HFFc6 (cell line): ENCODE measurements around the gene PLEKHJ1. TPM values are rescaled to one million over a fixed set of nuclear protein-coding genes. Genes with fewer than 3 reads are reported as not detected.

Experiments
- DNase-seq: peaks from one replicate; pipeline ENCODE4 v3.0.0-alpha.2; 2018
- H3K27ac Mint-ChIP-seq: 2 replicates; pipeline ENCODE4 v1.8.0; 2020; ENCODE audit warnings: mild to moderate bottlenecking, mixed read lengths
- H3K27me3 Mint-ChIP-seq: 2 replicates; pipeline ENCODE4 v1.8.0; 2021; ENCODE audit warnings: mild to moderate bottlenecking, moderate library complexity, mixed read lengths; ENCODE audit not compliant: insufficient read depth
- H3K36me3 Mint-ChIP-seq: 2 replicates; pipeline ENCODE4 v1.8.0; 2021; ENCODE audit warnings: low read depth, mixed read lengths
- H3K4me1 Mint-ChIP-seq: 2 replicates; pipeline ENCODE4 v1.8.0; 2020; ENCODE audit warnings: low read depth, mixed read lengths
- H3K4me3 Mint-ChIP-seq: 2 replicates; pipeline ENCODE4 v1.8.0; 2020; ENCODE audit warnings: mild to moderate bottlenecking, moderate library complexity, mixed read lengths
- H3K9me3 Mint-ChIP-seq: 2 replicates; pipeline ENCODE4 v1.8.0; 2020; ENCODE audit warnings: mild to moderate bottlenecking, mixed read lengths
- CTCF ChIP-seq: fragments of 200-600 bp; sonication (generic); IDR thresholded peaks from 2 replicates; pipeline ENCODE4 v1.5.0; 2021; ENCODE audit warnings: antibody characterized with exemption, mild to moderate bottlenecking
- total RNA-seq, 6 experiments: library from RNA; stranded (reverse); fragmentation: NEBNext Ultra II Directional; extraction: Animal tissue kit (Norgen Biotek cat#: 25700); gene quantifications; 2 replicates in 1 of 6; 3 replicates in 5 of 6; pipeline ENCODE4 v1.2.3, GENCODE V29; 2021

Gene PLEKHJ1
- total RNA-seq, 6 experiments from 2014 or later, result 45.9 to 57.3 (median 50.2) TPM

DNA sequence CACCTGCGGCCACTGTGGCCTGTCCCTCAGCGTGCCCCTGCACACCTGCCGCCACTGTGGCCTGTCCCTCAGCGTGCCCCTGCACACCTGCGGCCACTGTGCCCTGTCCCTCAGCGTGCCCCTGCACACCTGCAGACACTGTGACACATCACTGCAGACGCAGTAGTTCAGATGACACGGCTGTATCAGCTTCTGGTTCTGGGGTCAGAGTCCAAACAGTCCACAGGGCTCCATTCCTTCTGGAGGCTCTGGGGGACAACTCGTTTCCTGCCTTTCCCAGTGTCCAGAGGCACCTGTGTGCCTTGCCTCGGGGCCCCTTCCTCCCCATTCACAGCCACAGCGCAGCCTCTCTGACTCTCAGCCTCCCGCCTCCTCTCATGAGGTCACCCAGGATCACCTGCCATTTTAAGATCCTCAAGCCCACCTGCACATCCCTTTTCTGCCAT is 6.0 kb upstream of the PLEKHJ1 start:
- peak overlapping the region; percentile 46 for H3K27ac Mint-ChIP-seq
- no peaks in the 10 kb centered on the region for H3K27me3 Mint-ChIP-seq
- H3K4me1 Mint-ChIP-seq, result peaks cover 53% of the 10 kb centered on the region
- TF ChIP-seq CTCF, result no peak
- peaks cover 5% of the 10 kb centered on the region for H3K9me3 Mint-ChIP-seq
- H3K36me3 Mint-ChIP-seq, result peaks cover 16% of the 10 kb centered on the region
- no peak for DNase-seq
- H3K4me3 Mint-ChIP-seq, result no peak overlapping the region

DNA sequence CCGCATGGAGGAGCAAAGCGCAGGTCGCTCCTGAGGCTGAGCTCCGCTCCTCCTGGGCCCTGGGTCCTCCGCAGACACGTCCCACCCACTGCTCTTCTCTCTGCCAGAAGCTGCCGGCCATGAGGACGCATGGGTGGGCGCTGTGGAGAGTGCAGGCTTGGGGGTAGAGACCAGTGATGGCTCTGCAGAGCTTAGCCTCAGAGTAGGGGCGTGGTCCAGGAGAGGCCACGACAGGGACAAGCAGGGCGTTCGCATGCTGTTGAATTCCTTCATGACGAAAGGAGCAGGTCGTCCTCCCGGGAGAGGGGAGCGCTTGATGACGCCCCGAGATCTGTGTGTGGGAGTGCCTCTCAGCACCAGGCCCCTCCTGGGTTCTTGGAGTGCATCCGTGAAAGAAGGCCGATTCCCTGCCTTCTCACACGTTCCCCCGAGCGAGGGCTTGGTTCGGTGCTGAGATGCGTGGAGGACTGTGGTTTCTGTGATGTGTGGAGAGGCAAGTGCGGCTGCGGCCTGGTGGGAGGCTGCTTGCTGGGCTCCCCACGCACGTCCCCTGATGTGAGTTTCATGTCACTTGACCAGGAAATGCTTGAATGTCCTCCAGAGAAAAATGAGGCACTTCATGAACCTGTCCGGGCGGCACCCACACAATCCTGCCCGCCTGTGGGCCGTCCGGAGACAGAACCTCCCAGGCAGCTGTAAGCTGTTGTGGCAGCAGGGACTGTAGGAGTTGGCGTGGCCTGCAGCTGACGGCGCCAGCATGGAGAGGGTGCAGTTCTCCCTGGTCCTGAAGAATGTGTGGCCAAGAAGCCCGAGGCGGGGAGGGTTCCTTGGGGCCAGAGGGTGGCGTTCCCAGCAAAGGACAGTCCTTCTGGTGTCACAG is 5.0 kb upstream of the PLEKHJ1 start:
- H3K4me3 Mint-ChIP-seq, result peak overlapping the region; percentile 89
- H3K9me3 Mint-ChIP-seq, result peaks cover 15% of the 10 kb centered on the region
- no peak for DNase-seq
- TF ChIP-seq CTCF, result no peak
- H3K27me3 Mint-ChIP-seq, result peaks cover 3% of the 10 kb centered on the region; the same call in 1 of the 2 replicates
- peak overlapping the region; percentile 77 for H3K27ac Mint-ChIP-seq
- peaks cover 20% of the 10 kb centered on the region for H3K36me3 Mint-ChIP-seq
- peaks cover 53% of the 10 kb centered on the region for H3K4me1 Mint-ChIP-seq

DNA sequence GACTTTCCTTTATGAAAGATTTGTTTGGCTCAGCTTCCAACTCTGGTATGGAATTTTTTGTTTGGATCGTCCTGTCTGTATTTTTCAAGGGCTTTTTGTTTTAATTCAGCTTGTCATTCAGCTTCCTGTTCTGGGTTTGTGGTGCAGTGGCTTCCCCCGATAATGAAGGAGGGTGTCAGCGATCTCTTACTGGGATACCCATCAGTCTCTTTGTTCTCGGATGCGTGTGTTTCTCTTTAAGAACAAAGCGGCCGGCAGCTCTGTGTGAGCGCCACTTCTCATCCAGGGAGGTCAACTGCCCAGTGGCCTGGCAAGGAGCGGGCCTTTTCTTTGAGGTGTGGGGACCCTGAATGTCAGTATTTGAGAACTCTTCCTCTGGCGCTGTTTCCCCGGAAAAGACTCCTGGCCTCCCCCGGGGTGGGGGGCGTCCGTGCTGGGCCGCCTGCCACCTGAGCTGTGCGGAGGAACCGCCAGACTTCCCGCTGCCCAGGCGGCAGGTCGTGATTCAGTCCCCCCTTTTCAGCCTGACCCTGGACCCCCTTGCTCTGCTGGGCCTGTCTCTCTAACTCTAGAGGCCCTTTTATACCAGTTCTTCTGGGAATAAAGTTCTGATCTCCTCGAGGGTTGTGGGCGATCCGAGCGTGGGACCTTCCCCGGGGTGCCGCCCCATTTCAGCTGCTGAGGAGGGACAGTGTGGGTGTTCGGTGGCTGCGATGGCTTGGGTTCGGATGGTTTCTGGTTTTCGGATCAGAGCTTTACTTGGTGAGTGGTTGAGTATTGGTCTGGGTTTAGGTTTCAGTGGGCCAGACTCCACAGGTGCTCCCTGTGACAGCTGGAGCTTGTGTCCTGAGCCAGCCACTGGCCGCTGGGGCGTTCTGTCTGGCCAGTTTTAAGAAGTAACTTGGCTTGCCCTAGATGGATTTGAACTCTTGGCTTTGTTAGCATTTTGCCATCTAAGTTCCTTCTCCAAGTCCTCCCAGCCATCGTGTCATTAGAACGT is 3.9 kb upstream of the PLEKHJ1 start:
- Mint-ChIP-seq H3K4me3 (peak overlapping the region; percentile 89), H3K36me3 (peaks cover 24% of the 10 kb centered on the region), H3K27ac (peak overlapping the region; percentile 77), H3K9me3 (peaks cover 15% of the 10 kb centered on the region), H3K27me3 (peaks cover 3% of the 10 kb centered on the region; the same call in 1 of the 2 replicates), H3K4me1 (peaks cover 55% of the 10 kb centered on the region)
- no peak for TF ChIP-seq CTCF
- DNase-seq, result peak; percentile 27

DNA sequence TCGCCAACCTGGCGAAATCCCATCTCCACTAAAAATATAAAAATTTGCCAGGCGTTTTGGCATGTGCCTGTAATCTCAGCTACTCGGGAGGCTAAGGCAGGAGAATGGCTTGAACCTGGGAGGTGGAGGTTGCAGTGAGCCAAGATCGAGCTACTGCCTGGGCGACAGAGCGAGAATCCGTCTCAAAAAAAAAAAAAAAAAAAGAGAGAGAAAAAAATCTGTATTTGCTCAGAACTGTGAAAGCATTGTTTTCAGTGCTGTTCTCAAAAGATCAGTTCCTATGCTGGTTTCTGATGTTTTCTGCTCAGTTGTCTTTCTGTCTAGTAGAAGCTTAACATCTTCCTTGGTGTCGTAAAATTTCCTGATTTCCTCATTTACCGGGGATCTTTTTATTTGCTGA is 3.0 kb upstream of the PLEKHJ1 start:
- peak overlapping the region; percentile 97 for H3K27ac Mint-ChIP-seq
- no peak for DNase-seq
- peaks cover 15% of the 10 kb centered on the region for H3K9me3 Mint-ChIP-seq
- H3K36me3 Mint-ChIP-seq, result peaks cover 28% of the 10 kb centered on the region
- peaks cover 64% of the 10 kb centered on the region for H3K4me1 Mint-ChIP-seq
- TF ChIP-seq CTCF, result no peak
- peak overlapping the region; percentile 89 for H3K4me3 Mint-ChIP-seq
- peaks cover 6% of the 10 kb centered on the region; the same call in 1 of the 2 replicates for H3K27me3 Mint-ChIP-seq

DNA sequence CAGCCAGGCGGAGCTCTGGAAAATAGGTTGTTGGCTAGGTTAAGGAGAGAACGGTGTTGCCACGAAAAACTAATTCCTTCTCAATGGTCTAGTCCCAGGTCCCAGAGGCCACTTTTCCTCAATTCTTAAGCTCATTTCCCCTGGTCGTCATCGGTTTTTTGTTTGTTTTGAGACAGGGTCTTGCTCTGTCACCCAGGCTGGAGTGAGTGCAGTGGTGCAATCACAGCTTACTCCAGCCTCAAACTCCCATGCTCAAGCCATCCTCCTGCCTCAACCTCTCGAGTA is 1.7 kb upstream of the PLEKHJ1 start:
- TF ChIP-seq CTCF, result no peak
- H3K4me1 Mint-ChIP-seq, result peaks cover 66% of the 10 kb centered on the region
- peaks cover 12% of the 10 kb centered on the region; the same call in 1 of the 2 replicates for H3K27me3 Mint-ChIP-seq
- H3K27ac Mint-ChIP-seq, result peak overlapping the region; percentile 97
- DNase-seq, result no peak
- H3K9me3 Mint-ChIP-seq, result peaks cover 15% of the 10 kb centered on the region
- H3K36me3 Mint-ChIP-seq, result peaks cover 31% of the 10 kb centered on the region
- peak overlapping the region; percentile 89 for H3K4me3 Mint-ChIP-seq
